Keratinocyte (primary cell): ENCODE results near the gene ARHGAP5. TPM values are rescaled to one million over a fixed set of nuclear protein-coding genes. Genes with fewer than 3 reads are reported as not detected.

Experiments
- DNase-seq: peaks from one replicate; pipeline ENCODE4 v3.0.0-alpha.2; 2011; ENCODE audit warnings: low read depth, missing footprints, low spot score
- FAIRE-seq: peaks from 2 replicates; lab custom pipeline; 2011; peaks lifted over from hg19 to GRCh38; lab: Jason Lieb, UNC
- H2AFZ ChIP-seq: 2 replicates; pipeline ENCODE4 v1.6.0; 2012; ENCODE audit warnings: low read length, control low read depth, inconsistent platforms; ENCODE audit not compliant: control insufficient read depth
- H3K27ac ChIP-seq: 2 replicates; pipeline ENCODE4 v1.5.1; 2011; ENCODE audit warnings: low read length; ENCODE audit not compliant: control insufficient read depth, insufficient read depth
- H3K27me3 ChIP-seq: 3 replicates; pipeline ENCODE4 v1.6.0; 2011; ENCODE audit warnings: low read length; ENCODE audit not compliant: control insufficient read depth, insufficient read depth; ENCODE audit errors: extremely low read depth
- H3K36me3 ChIP-seq, 2 experiments: 2 replicates in 1 of 2; 3 replicates in 1 of 2; pipeline ENCODE4 v1.5.1; 2011; ENCODE audit warnings: low read length in 2 of 2, mild to moderate bottlenecking in 1 of 2; ENCODE audit not compliant: control insufficient read depth in 2 of 2, insufficient read depth in 2 of 2; ENCODE audit errors: extremely low read depth in 1 of 2
- H3K4me1 ChIP-seq: 3 replicates; pipeline ENCODE4 v1.5.1; 2011; ENCODE audit warnings: low read length; ENCODE audit not compliant: control insufficient read depth, insufficient read depth; ENCODE audit errors: extremely low read depth
- H3K4me2 ChIP-seq: 3 replicates; pipeline ENCODE4 v1.6.0; 2011; ENCODE audit warnings: low read depth, low read length; ENCODE audit not compliant: control insufficient read depth, insufficient read depth; ENCODE audit errors: extremely low read depth
- H3K4me3 ChIP-seq, 3 experiments: fragments of 200-600 bp in 1 of 3; sonication (generic) in 1 of 3; 2 replicates in 2 of 3; 3 replicates in 1 of 3; pipeline ENCODE4 v1.5.1; 2011 to 2016; ENCODE audit warnings: low read length in 3 of 3, mild to moderate bottlenecking in 3 of 3, control low read depth in 2 of 3, inconsistent platforms in 1 of 3, low read depth in 1 of 3, mixed read lengths in 1 of 3, mixed run types in 1 of 3, moderate library complexity in 1 of 3; ENCODE audit not compliant: control insufficient read depth in 2 of 3, insufficient read depth in 2 of 3; ENCODE audit errors: extremely low read depth in 1 of 3
- H3K79me2 ChIP-seq: 2 replicates; pipeline ENCODE4 v1.6.0; 2012; ENCODE audit warnings: low read length; ENCODE audit not compliant: control insufficient read depth, insufficient read depth
- H3K9ac ChIP-seq: 3 replicates; pipeline ENCODE4 v1.6.0; 2011; ENCODE audit warnings: low read length; ENCODE audit not compliant: control insufficient read depth, insufficient read depth; ENCODE audit errors: extremely low read depth
- H3K9me1 ChIP-seq: 3 replicates; pipeline ENCODE4 v1.6.0; 2011; ENCODE audit warnings: low read length; ENCODE audit not compliant: control insufficient read depth, insufficient read depth; ENCODE audit errors: extremely low read depth
- H3K9me3 ChIP-seq: 2 replicates; pipeline ENCODE4 v1.5.1; 2012; ENCODE audit warnings: low read depth, low read length; ENCODE audit not compliant: control insufficient read depth
- H4K20me1 ChIP-seq: 3 replicates; pipeline ENCODE4 v1.6.0; 2011; ENCODE audit warnings: low read length; ENCODE audit not compliant: control insufficient read depth, insufficient read depth; ENCODE audit errors: extremely low read depth
- EZH2 ChIP-seq: IDR thresholded peaks from one replicate; pipeline ENCODE4 v1.6.1; 2012; ENCODE audit warnings: inconsistent platforms, mild to moderate bottlenecking, low read length, moderate library complexity
- dilution Hi-C: fragments of 300-500 bp; cut with MboI; formaldehyde crosslinking; loops from one replicate; pipeline ENCODE4 v1.7.0; 2020; ENCODE audit warnings: low sequenced_read_pairs; ENCODE audit not compliant: extremely low pct_ligation_motif_present
- polyA plus RNA-seq, 5 experiments: library from polyadenylated mRNA; depleted of rRNA in 3 of 5; stranded (reverse) in 3 of 5; stranded (forward) in 1 of 5; unstranded in 1 of 5; fragments of >200 nt; gene quantifications; 1 replicate in 1 of 5; 2 replicates in 3 of 5; 3 replicates in 1 of 5; pipeline versions ENCODE4 v1.2.1 to v1.2.3, GENCODE V29; 2011 to 2012; ENCODE audit warnings: missing spikeins in 2 of 5, low read depth in 1 of 5, low replicate concordance in 1 of 5
- TF ChIP-seq, protein P1 (sequence below), 3 experiments: IDR thresholded peaks in 1 of 3; conservative IDR thresholded peaks in 1 of 3; optimal IDR thresholded peaks in 1 of 3; 2 replicates in 2 of 3; 3 replicates in 1 of 3; pipeline versions ENCODE3 to v1.5.1; 2011; ENCODE audit warnings: low read length in 3 of 3, mild to moderate bottlenecking in 3 of 3, moderate library complexity in 2 of 3, control low read depth in 1 of 3, inconsistent platforms in 1 of 3; ENCODE audit not compliant: insufficient read depth in 2 of 3; ENCODE audit errors: extremely low read depth in 1 of 3

ARHGAP5 gene
- polyA plus RNA-seq, 1 donor (not counting 4 experiments of a cell fraction or from before 2014, with no cell fraction given) = 43.1 TPM

DNA sequence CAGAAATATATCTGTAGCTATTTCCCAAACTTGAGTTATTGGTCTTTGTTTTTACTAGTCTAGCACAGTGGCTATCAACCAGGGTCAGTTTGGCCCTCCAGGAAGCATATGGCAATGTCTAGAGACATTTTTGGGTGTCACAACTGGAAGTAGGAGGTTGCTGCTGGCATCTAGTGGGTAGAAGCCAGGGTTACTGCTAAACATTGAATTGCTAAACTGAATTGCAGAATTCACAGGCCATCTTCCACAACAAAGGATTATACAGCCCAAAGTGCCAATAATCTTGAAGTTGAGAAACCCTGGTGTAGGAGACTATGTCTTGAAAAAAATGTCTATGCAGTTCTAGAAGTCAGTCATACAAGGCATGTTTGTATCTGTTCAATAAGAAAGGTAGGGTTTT is 27.7 kb downstream of the ARHGAP5 start:
- dilution Hi-C loops = no loop called here
- FAIRE-seq (no peak), DNase-seq (no peak)
- Histone ChIP-seq H3K9me3 (no peaks in the 10 kb centered on the region), H3K4me3 (no peak overlapping the region), H3K4me1 (no peaks in the 10 kb centered on the region), H3K9ac (no peak overlapping the region), H3K36me3 (peaks cover 1 to 4% of the 10 kb centered on the region in 2 experiments), H3K79me2 (peaks cover 91% of the 10 kb centered on the region), H3K9me1 (no peaks in the 10 kb centered on the region), H4K20me1 (no peaks in the 10 kb centered on the region), H3K27ac (no peak overlapping the region), H3K4me2 (no peak overlapping the region), H3K27me3 (no peaks in the 10 kb centered on the region), H2AFZ (no peak overlapping the region)
- TF ChIP-seq, protein P1, sequence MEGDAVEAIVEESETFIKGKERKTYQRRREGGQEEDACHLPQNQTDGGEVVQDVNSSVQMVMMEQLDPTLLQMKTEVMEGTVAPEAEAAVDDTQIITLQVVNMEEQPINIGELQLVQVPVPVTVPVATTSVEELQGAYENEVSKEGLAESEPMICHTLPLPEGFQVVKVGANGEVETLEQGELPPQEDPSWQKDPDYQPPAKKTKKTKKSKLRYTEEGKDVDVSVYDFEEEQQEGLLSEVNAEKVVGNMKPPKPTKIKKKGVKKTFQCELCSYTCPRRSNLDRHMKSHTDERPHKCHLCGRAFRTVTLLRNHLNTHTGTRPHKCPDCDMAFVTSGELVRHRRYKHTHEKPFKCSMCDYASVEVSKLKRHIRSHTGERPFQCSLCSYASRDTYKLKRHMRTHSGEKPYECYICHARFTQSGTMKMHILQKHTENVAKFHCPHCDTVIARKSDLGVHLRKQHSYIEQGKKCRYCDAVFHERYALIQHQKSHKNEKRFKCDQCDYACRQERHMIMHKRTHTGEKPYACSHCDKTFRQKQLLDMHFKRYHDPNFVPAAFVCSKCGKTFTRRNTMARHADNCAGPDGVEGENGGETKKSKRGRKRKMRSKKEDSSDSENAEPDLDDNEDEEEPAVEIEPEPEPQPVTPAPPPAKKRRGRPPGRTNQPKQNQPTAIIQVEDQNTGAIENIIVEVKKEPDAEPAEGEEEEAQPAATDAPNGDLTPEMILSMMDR (optimal IDR thresholded peaks at IDR 0.05 in 1 of 3, IDR thresholded peaks at IDR 0.05 in 1 of 3, conservative IDR thresholded peaks at IDR 0.05 in 1 of 3; ENCODE audit: extremely low read depth in 1 of 3, insufficient read depth in 2 of 3, low read length in 3 of 3) = no peak
- no peak for TF ChIP-seq EZH2

DNA sequence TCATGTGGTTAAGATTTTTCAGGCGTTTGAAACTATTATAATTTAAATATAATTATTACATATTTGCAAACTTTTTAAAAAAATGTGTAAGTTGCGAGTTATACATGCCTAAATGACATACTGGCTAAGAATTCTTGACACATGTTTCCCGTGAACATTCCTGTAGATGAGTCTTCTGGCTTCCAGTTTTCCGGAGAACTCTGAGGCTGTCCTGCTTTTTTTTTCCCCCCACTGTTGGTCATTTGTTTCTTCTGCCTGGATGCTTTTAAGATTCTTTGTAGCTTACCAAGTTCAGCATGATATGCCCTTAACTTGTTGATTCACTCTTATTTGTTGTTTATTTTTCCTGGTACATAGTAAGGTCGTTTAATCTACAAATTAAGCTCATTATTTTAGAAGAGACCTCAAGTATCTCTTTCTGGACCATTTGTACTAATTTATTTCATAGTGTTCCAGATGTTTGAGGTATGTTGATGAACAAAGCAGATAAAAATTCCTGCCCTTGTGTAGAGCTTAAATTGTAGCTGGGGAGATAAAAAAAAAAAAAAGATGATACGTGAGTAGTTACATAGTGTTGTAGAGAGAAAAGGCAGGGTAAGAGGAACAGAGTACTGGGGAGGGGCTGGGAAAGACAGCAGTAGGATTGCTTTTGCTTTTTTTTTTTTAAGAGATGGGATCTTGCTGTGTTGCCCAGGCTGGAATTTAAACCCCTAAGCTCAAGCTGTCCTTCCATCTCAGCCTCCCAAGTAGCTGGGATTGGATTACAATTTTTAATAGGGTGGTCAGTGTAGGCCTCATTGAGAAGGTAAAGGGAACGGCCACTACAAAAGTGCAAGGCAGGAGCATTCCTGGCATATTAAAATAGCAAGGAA is 32.8 kb downstream of the ARHGAP5 start:
- H3K9me3 ChIP-seq = no peaks in the 10 kb centered on the region
- no peak overlapping the region for H2AFZ ChIP-seq
- peaks cover 6% of the 10 kb centered on the region for H4K20me1 ChIP-seq
- H3K27ac ChIP-seq = no peak overlapping the region
- FAIRE-seq (no peak), DNase-seq (no peak)
- peaks cover 4% of the 10 kb centered on the region for H3K9me1 ChIP-seq
- peaks cover 92% of the 10 kb centered on the region for H3K79me2 ChIP-seq
- H3K27me3 ChIP-seq = no peaks in the 10 kb centered on the region
- TF ChIP-seq EZH2 = no peak
- TF ChIP-seq, protein P1 (optimal IDR thresholded peaks at IDR 0.05 in 1 of 3, IDR thresholded peaks at IDR 0.05 in 1 of 3, conservative IDR thresholded peaks at IDR 0.05 in 1 of 3; ENCODE audit: extremely low read depth in 1 of 3, insufficient read depth in 2 of 3, low read length in 3 of 3) = no peak
- no peaks in the 10 kb centered on the region for H3K4me1 ChIP-seq
- no peak overlapping the region for H3K4me2 ChIP-seq
- dilution Hi-C loops = no loop called here
- H3K9ac ChIP-seq = no peak overlapping the region
- no peak overlapping the region for H3K4me3 ChIP-seq
- peaks cover 2 to 5% of the 10 kb centered on the region in 2 experiments for H3K36me3 ChIP-seq
